NCI-H226 (cell line): ENCODE results near the gene ARPC5.
"Not testable (repeated sequence)": the region's sequence is repeated elsewhere in the genome, so short reads cannot be mapped to it uniquely, and the experiment has no call there.

Experiments used
- DNase-seq: peaks from one replicate; pipeline ENCODE4 v3.0.0-alpha.2; 2015

Gene ARPC5

GRCh38 chr1:183645531-183645930, 9.9 kb upstream of the ARPC5 start:
- DNase-seq = no peak

GRCh38 chr1:183642166-183642565, 6.6 kb upstream of the ARPC5 start:
- DNase-seq = no peak

- DNase-seq = no peak
These were observed 4.6 kb upstream of the ARPC5 start for GRCh38 chr1:183640193-183640592.

GRCh38 chr1:183638649-183639387, 3.2 kb upstream of the ARPC5 start:
- no peak for DNase-seq

GRCh38 chr1:183636783-183637182, 1.2 kb upstream of the ARPC5 start:
- no peak for DNase-seq

GRCh38 chr1:183636334-183636682, 725 bp upstream of the ARPC5 start:
- DNase-seq = no peak

- DNase-seq = peak; percentile 44
These were observed 431 bp downstream of the ARPC5 start for GRCh38 chr1:183635099-183635605.

GRCh38 chr1:183634429-183635065, 1.0 kb downstream of the ARPC5 start:
- no peak for DNase-seq

GRCh38 chr1:183633676-183634343, 1.8 kb downstream of the ARPC5 start:
- peak; percentile 73 for DNase-seq

GRCh38 chr1:183632964-183633363, 2.6 kb downstream of the ARPC5 start:
- DNase-seq = no peak

- peak; percentile 61 for DNase-seq
These were observed 3.5 kb downstream of the ARPC5 start for GRCh38 chr1:183632114-183632513.

- DNase-seq = peak; percentile 60
These were observed 4.8 kb downstream of the ARPC5 start for GRCh38 chr1:183630748-183631147.

- no peak for DNase-seq
These were observed 7.0 kb downstream of the ARPC5 start for GRCh38 chr1:183628537-183628936.

GRCh38 chr1:183626236-183626635, 9.3 kb downstream of the ARPC5 start:
- DNase-seq = not testable (repeated sequence)

GRCh38 chr1:183622884-183623785, 12.4 kb downstream of the ARPC5 start:
- DNase-seq = peak; percentile 55

- no peak for DNase-seq
These were observed 13.6 kb downstream of the ARPC5 start for GRCh38 chr1:183622013-183622412.

- DNase-seq = no peak
These were observed 15.3 kb downstream of the ARPC5 start for GRCh38 chr1:183620311-183620710.

GRCh38 chr1:183619781-183620180, 15.8 kb downstream of the ARPC5 start:
- no peak for DNase-seq

GRCh38 chr1:183618202-183618601, 17.4 kb downstream of the ARPC5 start:
- not testable (repeated sequence) for DNase-seq

GRCh38 chr1:183612975-183613374, 22.6 kb downstream of the ARPC5 start:
- not testable (repeated sequence) for DNase-seq

GRCh38 chr1:183612407-183612806, 23.2 kb downstream of the ARPC5 start:
- no peak for DNase-seq

- DNase-seq = no peak
These were observed 24.6 kb downstream of the ARPC5 start for GRCh38 chr1:183611021-183611420.
